Measurements from ENCODE around the gene POLR1A. TPM values are rescaled to one million over a fixed set of nuclear protein-coding genes. Genes with fewer than 3 reads are reported as not detected.

Gene POLR1A
- total RNA-seq, 4 donors from 2014 or later = 17.5 to 56.3 (median 24.6) TPM

GRCh38 chr2:86015006-86015405, 90.7 kb downstream of the POLR1A start:
- no peak for ATAC-seq (ENCODE audit: low FRiP score)
- no peak for TF ChIP-seq CTCF (IDR thresholded peaks at IDR 0.05)
- peak; percentile 1 for DNase-seq (ENCODE audit: low spot score)

GRCh38 chr2:86014493-86014892, 91.2 kb downstream of the POLR1A start:
- ATAC-seq (ENCODE audit: low FRiP score) (no peak), DNase-seq (ENCODE audit: low spot score) (no peak)
- no peak for TF ChIP-seq CTCF (IDR thresholded peaks at IDR 0.05)

GRCh38 chr2:86012007-86012712, 93.5 kb downstream of the POLR1A start:
- no peak for TF ChIP-seq CTCF (IDR thresholded peaks at IDR 0.05)
- DNase-seq (ENCODE audit: low spot score) (peak; percentile 5), ATAC-seq (ENCODE audit: low FRiP score) (no peak)

- ATAC-seq (ENCODE audit: low FRiP score) (no peak), DNase-seq (ENCODE audit: low spot score) (no peak)
- no peak for TF ChIP-seq CTCF (IDR thresholded peaks at IDR 0.05)
Observed at GRCh38 chr2:86011449-86011941, 94.2 kb downstream of the POLR1A start.

GRCh38 chr2:86010083-86010482, 95.6 kb downstream of the POLR1A start:
- no peak for ATAC-seq (ENCODE audit: low FRiP score)
- no peak for TF ChIP-seq CTCF (IDR thresholded peaks at IDR 0.05)
- no peak for DNase-seq (ENCODE audit: low spot score)

GRCh38 chr2:86006524-86006923, 99.2 kb downstream of the POLR1A start:
- ATAC-seq (ENCODE audit: low FRiP score) (no peak), DNase-seq (ENCODE audit: low spot score) (no peak)
- TF ChIP-seq CTCF (IDR thresholded peaks at IDR 0.05) = no peak

- no peak for TF ChIP-seq CTCF (IDR thresholded peaks at IDR 0.05)
- no peak for ATAC-seq (ENCODE audit: low FRiP score)
- no peak for DNase-seq (ENCODE audit: low spot score)
Observed at GRCh38 chr2:86003967-86004366, 101.7 kb downstream of the POLR1A start.

Data from omental fat pad (tissue), 4 donors.